B cell (primary cell): ENCODE measurements around the gene NPAS1. TPM values are rescaled to one million over a fixed set of nuclear protein-coding genes. Genes with fewer than 3 reads are reported as not detected.

ENCODE experiments used
- ATAC-seq: fragments of 200-7000 bp; cut with Tn5 transposase; one replicate; pipeline ENCODE4 v1.10.0; 2021; ENCODE audit warnings: low read depth, mild to moderate bottlenecking, moderate number of reproducible peaks, moderate library complexity
- CTCF ChIA-PET: fragments of 350-600 bp; sonication (Branson Sonifier 250); formaldehyde crosslinking; loops from one replicate; lab custom pipeline; 2021; ENCODE audit warnings: antibody characterized with exemption, inconsistent platforms; lab: Charles Lee
- POLR2A ChIA-PET: fragments of 350-600 bp; sonication (Branson Sonifier 250); formaldehyde crosslinking; loops from one replicate; lab custom pipeline; 2021; ENCODE audit warnings: antibody characterized with exemption; lab: Charles Lee
- DNase-seq: peaks from one replicate; pipeline ENCODE4 v3.0.0; 2013
- H2AFZ ChIP-seq: 2 replicates; pipeline ENCODE4 v1.6.1; 2012; ENCODE audit warnings: mild to moderate bottlenecking, low read depth, low read length; ENCODE audit not compliant: insufficient read depth, poor library complexity, severe bottlenecking
- H3K27ac ChIP-seq, 2 donors: 1 replicate in 1 of 2; 2 replicates in 1 of 2; pipeline ENCODE4 v1.5.1; 2012 to 2013; ENCODE audit warnings: low read length in 2 of 2, mild to moderate bottlenecking in 2 of 2, moderate library complexity in 1 of 2
- H3K27me3 ChIP-seq, 4 experiments: fragments of 200-600 bp in 1 of 4; sonication (generic) in 1 of 4; replicated peaks in 1 of 4; 1 replicate in 2 of 4; 2 replicates in 2 of 4; pipeline versions ENCODE4 v1.6.1 to v1.7.0; 2013 to 2016; ENCODE audit warnings: low read length in 3 of 4, mild to moderate bottlenecking in 2 of 4, mixed read lengths in 1 of 4, moderate library complexity in 1 of 4; ENCODE audit not compliant: insufficient read depth in 4 of 4, control insufficient read depth in 3 of 4; ENCODE audit errors: control extremely low read depth in 1 of 4
- H3K36me3 ChIP-seq, 2 experiments: replicated peaks in 1 of 2; 1 replicate in 1 of 2; 2 replicates in 1 of 2; pipeline versions ENCODE4 v1.6.1 to v1.7.1; 2013; ENCODE audit warnings: low read length in 1 of 2; ENCODE audit not compliant: insufficient read depth in 2 of 2, control insufficient read depth in 1 of 2; ENCODE audit errors: control extremely low read depth in 1 of 2, extremely low read depth in 1 of 2
- H3K4me1 ChIP-seq, 2 donors: fragments of 200-600 bp in 1 of 2; sonication (generic) in 1 of 2; 1 replicate in 1 of 2; 2 replicates in 1 of 2; pipeline versions ENCODE4 v1.5.1 to v1.6.1; 2013 to 2017; ENCODE audit warnings: low read length in 2 of 2; ENCODE audit not compliant: control insufficient read depth in 2 of 2, insufficient read depth in 2 of 2
- H3K4me2 ChIP-seq: replicated peaks from 2 replicates; pipeline ENCODE3; 2012; ENCODE audit warnings: mild to moderate bottlenecking, low read depth, low read length; ENCODE audit not compliant: poor library complexity, severe bottlenecking
- H3K4me3 ChIP-seq, 5 experiments: fragments of 200-600 bp in 1 of 5; sonication (generic) in 1 of 5; 1 replicate in 3 of 5; 2 replicates in 2 of 5; pipeline versions ENCODE4 v1.5.1 to v1.7.0; 2011 to 2016; ENCODE audit warnings: low read length in 4 of 5, mild to moderate bottlenecking in 4 of 5, low read depth in 2 of 5, control low read depth in 1 of 5, moderate library complexity in 1 of 5; ENCODE audit not compliant: insufficient read depth in 1 of 5; ENCODE audit errors: control extremely low read depth in 1 of 5, extremely low read depth in 1 of 5
- H3K79me2 ChIP-seq: fragments of 200-600 bp; sonication (generic); one replicate; pipeline ENCODE4 v1.6.0; 2016; ENCODE audit warnings: low read length; ENCODE audit not compliant: control insufficient read depth, insufficient read depth
- H3K9ac ChIP-seq: fragments of 200-600 bp; sonication (generic); 2 replicates; pipeline ENCODE4 v1.6.1; 2017; ENCODE audit warnings: mild to moderate bottlenecking, low read length, moderate library complexity
- H3K9me3 ChIP-seq, 3 donors: one replicate each; pipeline versions ENCODE4 v1.6.1 to v1.7.1; 2013; ENCODE audit warnings: low read length in 2 of 3; ENCODE audit not compliant: control insufficient read depth in 2 of 3, insufficient read depth in 1 of 3; ENCODE audit errors: control extremely low read depth in 1 of 3
- H4K20me1 ChIP-seq: 2 replicates; pipeline ENCODE4 v1.6.0; 2012; ENCODE audit warnings: mild to moderate bottlenecking, low read length; ENCODE audit not compliant: insufficient read depth, control insufficient read depth, poor library complexity, severe bottlenecking
- H3K27ac Mint-ChIP-seq: one replicate; pipeline ENCODE4 v1.8.0; 2021; ENCODE audit warnings: mixed read lengths
- H3K27me3 Mint-ChIP-seq: one replicate; pipeline ENCODE4 v1.8.0; 2021; ENCODE audit warnings: mixed read lengths
- H3K4me1 Mint-ChIP-seq: one replicate; pipeline ENCODE4 v1.8.0; 2021; ENCODE audit warnings: mixed read lengths
- H3K4me3 Mint-ChIP-seq: one replicate; pipeline ENCODE4 v1.8.0; 2021; ENCODE audit warnings: mixed read lengths
- H3K9me3 Mint-ChIP-seq: one replicate; pipeline ENCODE4 v1.8.0; 2022; ENCODE audit warnings: mixed read lengths; ENCODE audit not compliant: insufficient read depth
- CTCF ChIP-seq: fragments of 200-600 bp; IDR thresholded peaks from one replicate; pipeline ENCODE4 v1.8.0; 2022; ENCODE audit warnings: antibody characterized with exemption, mild to moderate bottlenecking
- EZH2 ChIP-seq: IDR thresholded peaks from 2 replicates; pipeline ENCODE4 v1.6.1; 2012; ENCODE audit warnings: borderline replicate concordance, low read depth, mild to moderate bottlenecking, moderate library complexity, low read length; ENCODE audit not compliant: insufficient read depth, poor library complexity, severe bottlenecking
- WGBS: methylation state at CpG from one replicate; pipeline ENCODE4 v1.1.5; 2013; ENCODE audit warnings: missing lambda C conversion rate; ENCODE audit not compliant: insufficient coverage; 5-methylcytosine and 5-hydroxymethylcytosine counted together
- intact Hi-C: fragments of 100-400 bp; cut with micrococcal nuclease; formaldehyde crosslinking; loops from one replicate; pipeline ENCODE4 v1.10.0; 2022
- polyA plus RNA-seq: library from polyadenylated mRNA; depleted of rRNA; stranded (reverse); fragments of >200 nt; gene quantifications from 2 replicates; pipeline ENCODE4 v1.2.3, GENCODE V29; 2012
- total RNA-seq, 2 donors: library from RNA; stranded (reverse); fragments of 120-200 nt in 1 of 2; gene quantifications; 1 replicate in 1 of 2; 2 replicates in 1 of 2; pipeline versions ENCODE4 v1.2.3 to v1.2.4, GENCODE V29; 2013 to 2022

Gene NPAS1
- total and polyA plus RNA-seq, 2 donors (not counting 1 experiment from before 2014, with no cell fraction given) = 1.1 to 1.7 TPM

GRCh38 chr19:46984077-46985010 is 35.3 kb upstream of the NPAS1 start:
- POLR2A ChIA-PET = no interaction called here
- 96% methylated on average over 19 of the region's 20 CpGs for WGBS
- H3K4me1 Mint-ChIP-seq = peaks cover 18% of the 10 kb centered on the region

More at GRCh38 chr19:46984077-46985010, 35.3 kb upstream of the NPAS1 start:
- ATAC-seq (no peak), DNase-seq (no peak)
- no peak overlapping the region for H3K4me3 ChIP-seq
- H3K27me3 ChIP-seq = no peaks in the 10 kb centered on the region
- H3K9ac ChIP-seq = no peak overlapping the region
- H3K27ac ChIP-seq = no peak overlapping the region
- no peaks in the 10 kb centered on the region for H3K9me3 ChIP-seq
- no peaks in the 10 kb centered on the region for H3K9me3 Mint-ChIP-seq
- H3K36me3 ChIP-seq = peaks cover 0 to 15% of the 10 kb centered on the region in 2 experiments
- no peaks in the 10 kb centered on the region for H3K27me3 Mint-ChIP-seq
- CTCF ChIA-PET = interaction anchor here (0.9 to 1.9 kb wide), 3 partner anchors 29 to 234 kb away, joined by 3 to 5 read pairs (median 4); no protein-coding TSS in a partner anchor
- H3K79me2 ChIP-seq = peaks cover 5% of the 10 kb centered on the region
- H2AFZ ChIP-seq = no peak overlapping the region
- intact Hi-C loops = no loop called here
- no peak overlapping the region for H3K27ac Mint-ChIP-seq
- H3K4me1 ChIP-seq = peaks cover 10 to 11% of the 10 kb centered on the region in 2 donors
- peaks cover 4% of the 10 kb centered on the region for H4K20me1 ChIP-seq
- H3K4me3 Mint-ChIP-seq = no peak overlapping the region
- H3K4me2 ChIP-seq = no peak overlapping the region
- no peak for TF ChIP-seq EZH2
- TF ChIP-seq CTCF = no peak
